ENCODE results near the gene ETNK2. TPM values are rescaled to one million over a fixed set of nuclear protein-coding genes. Genes with fewer than 3 reads are reported as not detected.
"Not testable (repeated sequence)": the region's sequence is repeated elsewhere in the genome, so short reads cannot be mapped to it uniquely, and the experiment has no call there.

ETNK2 gene
- total RNA-seq, 4 donors from 2014 or later, result 0.35 to 9.7 (median 5.7) TPM; not detected in 1

GRCh38 chr1:204093421-204093717, 58.5 kb downstream of the ETNK2 start:
- DNase-seq, result peak in 2 of 3 donors; percentile 85 to 86
- no peaks in the 10 kb centered on the region for H3K27me3 ChIP-seq
- H3K36me3 ChIP-seq, result no peaks in the 10 kb centered on the region
- peak overlapping the region in 1 of 4 donors; percentile 22 for H3K4me3 ChIP-seq
- TF ChIP-seq POLR2A (IDR thresholded peaks at IDR 0.05), result no peak
- TF ChIP-seq, protein P1, sequence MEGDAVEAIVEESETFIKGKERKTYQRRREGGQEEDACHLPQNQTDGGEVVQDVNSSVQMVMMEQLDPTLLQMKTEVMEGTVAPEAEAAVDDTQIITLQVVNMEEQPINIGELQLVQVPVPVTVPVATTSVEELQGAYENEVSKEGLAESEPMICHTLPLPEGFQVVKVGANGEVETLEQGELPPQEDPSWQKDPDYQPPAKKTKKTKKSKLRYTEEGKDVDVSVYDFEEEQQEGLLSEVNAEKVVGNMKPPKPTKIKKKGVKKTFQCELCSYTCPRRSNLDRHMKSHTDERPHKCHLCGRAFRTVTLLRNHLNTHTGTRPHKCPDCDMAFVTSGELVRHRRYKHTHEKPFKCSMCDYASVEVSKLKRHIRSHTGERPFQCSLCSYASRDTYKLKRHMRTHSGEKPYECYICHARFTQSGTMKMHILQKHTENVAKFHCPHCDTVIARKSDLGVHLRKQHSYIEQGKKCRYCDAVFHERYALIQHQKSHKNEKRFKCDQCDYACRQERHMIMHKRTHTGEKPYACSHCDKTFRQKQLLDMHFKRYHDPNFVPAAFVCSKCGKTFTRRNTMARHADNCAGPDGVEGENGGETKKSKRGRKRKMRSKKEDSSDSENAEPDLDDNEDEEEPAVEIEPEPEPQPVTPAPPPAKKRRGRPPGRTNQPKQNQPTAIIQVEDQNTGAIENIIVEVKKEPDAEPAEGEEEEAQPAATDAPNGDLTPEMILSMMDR (IDR thresholded peaks at IDR 0.05), result no peak
- peaks cover 0 to 68% (median 0%) of the 10 kb centered on the region in 4 donors for H3K4me1 ChIP-seq
- peak overlapping the region in 3 of 4 donors; percentile 66 to 93 (median 83) for H3K27ac ChIP-seq
- no peaks in the 10 kb centered on the region for H3K9me3 ChIP-seq

DNA sequence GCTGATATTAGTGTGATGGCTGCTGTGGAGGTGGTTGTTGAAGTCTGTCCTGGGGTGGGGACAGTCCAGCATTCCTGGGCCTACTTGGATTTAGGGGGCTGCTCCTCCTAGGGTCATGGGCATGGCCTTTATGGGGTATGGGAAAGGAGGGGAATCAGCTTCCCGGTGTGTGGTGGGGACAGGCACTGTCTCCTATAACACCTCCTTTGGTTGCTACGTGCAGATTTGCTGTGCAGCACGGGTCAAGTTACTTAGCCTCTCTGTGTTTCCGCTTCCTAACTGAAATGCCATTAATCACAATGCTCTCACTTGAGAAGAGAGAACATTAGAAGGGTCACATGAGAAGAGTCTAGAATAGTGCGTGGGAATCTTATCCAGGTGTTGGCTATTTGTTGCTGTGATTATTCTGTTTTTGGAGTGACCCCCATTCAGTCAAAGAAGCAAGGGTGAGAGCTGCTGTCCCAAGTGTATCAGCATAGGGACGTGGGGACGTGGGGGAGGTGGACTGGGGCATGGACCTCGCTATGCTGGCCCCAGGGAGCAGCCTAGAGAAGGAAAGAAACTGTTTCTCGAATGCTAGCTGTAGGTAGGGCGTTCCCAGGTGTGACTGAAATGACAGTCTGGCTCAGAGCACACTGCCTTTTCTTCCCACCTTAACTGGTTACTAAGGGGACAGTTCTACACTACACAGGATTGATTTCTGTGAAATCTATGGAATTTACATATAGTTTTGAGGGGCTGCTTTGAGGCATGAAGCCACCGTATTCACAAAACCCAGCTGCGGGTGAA, 59.0 kb downstream of the ETNK2 start:
- Histone ChIP-seq H3K9me3 (no peaks in the 10 kb centered on the region), H3K4me1 (peaks cover 0 to 74% (median 0%) of the 10 kb centered on the region in 4 donors), H3K4me3 (peak overlapping the region in 1 of 4 donors; percentile 22), H3K36me3 (no peaks in the 10 kb centered on the region), H3K27me3 (no peaks in the 10 kb centered on the region), H3K27ac (peak overlapping the region in 3 of 4 donors; percentile 66 to 93 (median 83))
- TF ChIP-seq, protein P1 (IDR thresholded peaks at IDR 0.05), result no peak
- peak in 1 of 2 donors; percentile 53 for TF ChIP-seq POLR2A (IDR thresholded peaks at IDR 0.05)
- peak in 2 of 3 donors; percentile 57 to 64 for DNase-seq

DNA sequence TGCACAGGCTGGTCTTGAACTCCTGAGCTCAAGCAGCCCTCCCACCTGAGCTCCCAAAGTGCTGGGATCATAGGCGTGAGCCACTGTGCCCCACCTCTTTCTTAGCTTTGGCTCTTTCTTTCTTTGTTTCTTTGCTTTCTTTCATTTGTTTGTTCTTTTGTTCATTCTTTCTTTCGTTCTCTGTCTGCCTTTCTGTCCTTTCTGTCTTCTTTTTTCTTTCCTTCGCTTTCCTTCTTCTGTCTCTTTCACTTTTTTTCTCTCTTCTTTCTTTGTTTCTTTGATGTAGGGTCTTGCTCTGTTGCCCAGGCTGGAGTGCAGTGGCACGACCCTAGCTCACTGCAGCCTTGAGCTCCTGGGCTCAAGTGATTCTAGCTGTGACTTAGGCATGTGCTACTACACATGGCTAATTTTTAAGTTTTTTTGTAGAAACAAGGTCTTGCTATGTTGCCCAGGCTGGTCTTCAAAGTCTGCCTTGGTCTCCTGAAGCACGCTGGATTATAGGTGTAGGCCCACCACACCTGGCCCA, 60.0 kb downstream of the ETNK2 start:
- no peak for TF ChIP-seq POLR2A (IDR thresholded peaks at IDR 0.05)
- TF ChIP-seq, protein P1 (IDR thresholded peaks at IDR 0.05), result no peak
- Histone ChIP-seq H3K36me3 (no peaks in the 10 kb centered on the region), H3K4me1 (peaks cover 0 to 83% (median 0%) of the 10 kb centered on the region in 4 donors), H3K4me3 (no peak overlapping the region), H3K27ac (peak overlapping the region in 1 of 4 donors; percentile 83), H3K9me3 (no peaks in the 10 kb centered on the region), H3K27me3 (no peaks in the 10 kb centered on the region)
- DNase-seq, result no peak

- no peaks in the 10 kb centered on the region for H3K9me3 ChIP-seq
- no peaks in the 10 kb centered on the region for H3K36me3 ChIP-seq
- no peak for DNase-seq
- H3K27me3 ChIP-seq, result no peaks in the 10 kb centered on the region
- peaks cover 0 to 90% (median 0%) of the 10 kb centered on the region in 4 donors for H3K4me1 ChIP-seq
- H3K27ac ChIP-seq, result peak overlapping the region in 2 of 4 donors; percentile 35 to 83
- TF ChIP-seq POLR2A (IDR thresholded peaks at IDR 0.05), result no peak
- TF ChIP-seq, protein P1 (IDR thresholded peaks at IDR 0.05), result no peak
- no peak overlapping the region for H3K4me3 ChIP-seq
These were observed 60.8 kb downstream of the ETNK2 start for GRCh38 chr1:204091066-204091465.

DNA sequence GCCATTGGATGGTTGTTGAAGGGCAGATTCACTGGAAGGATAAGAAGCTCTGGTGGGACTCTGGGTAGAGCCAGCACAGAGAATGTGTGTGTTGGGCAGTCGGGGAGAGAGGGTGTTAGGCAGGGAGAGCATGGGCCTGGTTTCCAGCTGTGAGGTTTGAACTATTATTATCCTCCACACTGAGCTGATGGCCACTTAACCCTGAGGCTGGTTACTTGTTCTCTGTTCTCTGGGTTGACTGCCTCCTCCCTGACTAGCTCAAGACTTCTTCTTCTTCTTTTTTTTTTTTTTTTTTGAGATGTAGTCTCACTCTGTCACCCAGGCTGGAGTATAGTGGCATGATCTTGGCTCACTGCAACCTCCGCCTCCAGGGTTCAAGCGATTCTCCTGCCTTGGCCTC, 61.7 kb downstream of the ETNK2 start:
- H3K27ac ChIP-seq, result peak overlapping the region in 3 of 4 donors; percentile 58 to 85 (median 83)
- DNase-seq, H3K4me3 ChIP-seq, H3K27me3 ChIP-seq, H3K9me3 ChIP-seq, H3K36me3 ChIP-seq: not testable (repeated sequence)
- peaks cover 0 to 94% (median 0%) of the 10 kb centered on the region in 4 donors for H3K4me1 ChIP-seq

- Histone ChIP-seq H3K4me3 (no peak overlapping the region), H3K27ac (peak overlapping the region; percentile 53 to 85 (median 70)), H3K9me3 (no peaks in the 10 kb centered on the region), H3K4me1 (peaks cover 0 to 93% (median under 1%) of the 10 kb centered on the region in 4 donors), H3K27me3 (no peaks in the 10 kb centered on the region), H3K36me3 (no peaks in the 10 kb centered on the region)
- DNase-seq, result peak in 1 of 3 donors; percentile 71
- TF ChIP-seq POLR2A (IDR thresholded peaks at IDR 0.05), result no peak
- TF ChIP-seq, protein P1 (IDR thresholded peaks at IDR 0.05), result no peak
These were observed 62.6 kb downstream of the ETNK2 start for GRCh38 chr1:204089044-204089751.

Data from Peyer's patch (tissue), 4 donors.